SK-N-DZ (cell line): ENCODE results near the gene PDGFB.
A peak's percentile ranks its signal among the peaks of the same experiment; 100 is the strongest.

Source experiments
- DNase-seq: peaks from one replicate; pipeline ENCODE4 v3.0.0-alpha.2; 2015; ENCODE audit warnings: low spot score

The PDGFB gene

GRCh38 chr22:39208013-39208680 lies 36.6 kb downstream of the PDGFB start:
- DNase-seq: no peak

- no peak for DNase-seq
Measured at GRCh38 chr22:39207141-39208012, 37.4 kb downstream of the PDGFB start.

- DNase-seq: no peak
Measured at GRCh38 chr22:39206491-39206890, 38.3 kb downstream of the PDGFB start.

GRCh38 chr22:39205344-39206021 lies 39.3 kb downstream of the PDGFB start:
- DNase-seq: no peak

- DNase-seq: no peak
Measured at GRCh38 chr22:39204216-39204615, 40.6 kb downstream of the PDGFB start.

GRCh38 chr22:39197578-39197977 lies 47.2 kb downstream of the PDGFB start:
- DNase-seq: no peak

GRCh38 chr22:39194098-39194497 lies 50.7 kb downstream of the PDGFB start:
- DNase-seq: no peak

GRCh38 chr22:39188809-39189208 lies 56.0 kb downstream of the PDGFB start:
- no peak for DNase-seq

GRCh38 chr22:39185601-39186012 lies 59.2 kb downstream of the PDGFB start:
- DNase-seq: peak; percentile 86

- no peak for DNase-seq
Measured at GRCh38 chr22:39184586-39185577, 59.9 kb downstream of the PDGFB start.

- no peak for DNase-seq
Measured at GRCh38 chr22:39183991-39184585, 60.7 kb downstream of the PDGFB start.

GRCh38 chr22:39182478-39183030 lies 62.2 kb downstream of the PDGFB start:
- DNase-seq: no peak

GRCh38 chr22:39181778-39182177 lies 63.0 kb downstream of the PDGFB start:
- DNase-seq: no peak

GRCh38 chr22:39181356-39181755 lies 63.4 kb downstream of the PDGFB start:
- DNase-seq: no peak

- peak; percentile 52 for DNase-seq
Measured at GRCh38 chr22:39179841-39180335, 64.9 kb downstream of the PDGFB start.

GRCh38 chr22:39179401-39179827 lies 65.4 kb downstream of the PDGFB start:
- peak; percentile 75 for DNase-seq

GRCh38 chr22:39178206-39179111 lies 66.3 kb downstream of the PDGFB start:
- no peak for DNase-seq

GRCh38 chr22:39177791-39178190 lies 67.0 kb downstream of the PDGFB start:
- no peak for DNase-seq

- DNase-seq: no peak
Measured at GRCh38 chr22:39177456-39177775, 67.4 kb downstream of the PDGFB start.
